ENCODE measurements around the gene GBF1.

- no peak for TF ChIP-seq CTCF (IDR thresholded peaks at IDR 0.05)
- TF ChIP-seq POLR2A (IDR thresholded peaks at IDR 0.05) = no peak
These were observed 144.6 kb downstream of the GBF1 start for GRCh38 chr10:102389894-102390293.
